GM08714 (cell line): ENCODE data around the gene SPEM2.

Source experiments
- H3K4me3 ChIP-seq: fragments of 200-500 bp; sonication (Bioruptor generic); 2 replicates; pipeline ENCODE4 v1.5.1; 2014; ENCODE audit warnings: mild to moderate bottlenecking, low read length, inconsistent platforms
- ZNF274 ChIP-seq: IDR thresholded peaks from 2 replicates; pipeline ENCODE4 v1.6.1; 2012; ENCODE audit warnings: mild to moderate bottlenecking, low read depth, low read length

Gene SPEM2

DNA sequence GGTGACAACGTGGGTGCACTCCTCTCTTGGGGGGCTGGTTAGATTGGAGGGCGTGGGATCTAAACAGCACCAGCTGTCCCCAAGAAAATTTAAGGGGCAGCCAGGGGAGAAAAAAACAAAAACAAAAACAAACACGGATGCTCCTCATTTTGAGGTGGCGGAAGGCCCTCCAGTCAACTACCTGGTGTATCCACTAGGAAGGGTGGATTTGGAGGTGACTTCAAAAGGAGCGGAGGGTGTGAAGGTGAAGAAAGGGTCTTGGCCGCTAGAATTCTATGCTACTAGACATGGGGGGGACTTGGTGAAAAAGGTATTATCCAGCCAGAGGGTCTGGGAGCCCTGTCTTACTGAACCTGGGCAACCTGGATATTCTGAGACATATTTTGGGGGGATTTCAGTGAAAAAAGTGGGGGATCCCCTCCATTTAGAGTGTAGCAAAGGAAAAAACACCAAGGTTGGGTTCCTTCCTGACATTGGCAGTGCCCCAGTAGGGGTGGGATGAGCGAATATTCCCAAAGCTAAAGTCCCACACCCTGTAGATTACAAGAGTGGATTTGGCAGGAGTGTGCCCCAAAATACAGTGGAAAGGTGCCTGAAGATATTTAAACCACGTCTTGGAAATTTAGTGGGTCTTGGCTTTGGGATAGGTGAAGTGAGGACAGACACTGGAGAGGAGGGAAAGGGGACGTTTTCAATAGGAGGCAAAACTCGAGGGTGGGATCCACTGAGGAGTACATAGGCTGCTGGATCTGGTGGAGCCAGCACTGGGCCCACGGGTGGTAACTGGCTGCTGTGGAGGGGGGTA is 13.4 kb downstream of the SPEM2 start:
- no peak overlapping the region; the same call in 1 of the 2 replicates for H3K4me3 ChIP-seq

DNA sequence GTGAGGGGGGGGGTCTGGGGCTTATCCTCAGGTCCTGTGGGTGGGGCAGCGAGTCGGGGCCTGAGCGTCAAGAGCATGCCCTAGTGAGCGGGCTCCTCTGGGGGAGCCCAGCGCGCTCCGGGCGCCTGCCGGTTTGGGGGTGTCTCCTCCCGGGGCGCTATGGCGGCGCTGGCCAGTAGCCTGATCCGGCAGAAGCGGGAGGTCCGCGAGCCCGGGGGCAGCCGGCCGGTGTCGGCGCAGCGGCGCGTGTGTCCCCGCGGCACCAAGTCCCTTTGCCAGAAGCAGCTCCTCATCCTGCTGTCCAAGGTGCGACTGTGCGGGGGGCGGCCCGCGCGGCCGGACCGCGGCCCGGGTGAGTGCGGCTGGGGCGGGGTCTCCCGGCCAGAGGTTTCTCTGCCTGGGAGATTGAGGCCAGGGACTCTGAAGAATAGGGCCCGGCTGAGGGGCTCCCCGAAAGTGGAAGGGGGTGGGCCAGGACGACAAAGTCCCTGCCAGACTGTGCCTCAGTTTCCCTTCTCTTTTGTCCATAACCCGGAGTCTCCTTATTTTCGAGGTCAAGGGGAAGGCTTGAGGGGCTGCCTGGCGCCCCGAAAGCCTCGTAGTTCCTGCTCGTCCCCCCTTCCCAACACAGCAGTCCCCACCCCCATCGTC is 14.2 kb downstream of the SPEM2 start, which contains the start of gene FGF11:
FGF11 (plus strand) TSS at position 51 of the 651 bp plus-strand sequence; CDS start at position 160, 109 bp downstream.
- peak within 1 kb of the TSS; percentile 55; the same call in 1 of the 2 replicates for H3K4me3 ChIP-seq
- TF ChIP-seq ZNF274: no peak

More for the DNA sequence above, 13.4 kb downstream of the SPEM2 start:
- TF ChIP-seq ZNF274: no peak

DNA sequence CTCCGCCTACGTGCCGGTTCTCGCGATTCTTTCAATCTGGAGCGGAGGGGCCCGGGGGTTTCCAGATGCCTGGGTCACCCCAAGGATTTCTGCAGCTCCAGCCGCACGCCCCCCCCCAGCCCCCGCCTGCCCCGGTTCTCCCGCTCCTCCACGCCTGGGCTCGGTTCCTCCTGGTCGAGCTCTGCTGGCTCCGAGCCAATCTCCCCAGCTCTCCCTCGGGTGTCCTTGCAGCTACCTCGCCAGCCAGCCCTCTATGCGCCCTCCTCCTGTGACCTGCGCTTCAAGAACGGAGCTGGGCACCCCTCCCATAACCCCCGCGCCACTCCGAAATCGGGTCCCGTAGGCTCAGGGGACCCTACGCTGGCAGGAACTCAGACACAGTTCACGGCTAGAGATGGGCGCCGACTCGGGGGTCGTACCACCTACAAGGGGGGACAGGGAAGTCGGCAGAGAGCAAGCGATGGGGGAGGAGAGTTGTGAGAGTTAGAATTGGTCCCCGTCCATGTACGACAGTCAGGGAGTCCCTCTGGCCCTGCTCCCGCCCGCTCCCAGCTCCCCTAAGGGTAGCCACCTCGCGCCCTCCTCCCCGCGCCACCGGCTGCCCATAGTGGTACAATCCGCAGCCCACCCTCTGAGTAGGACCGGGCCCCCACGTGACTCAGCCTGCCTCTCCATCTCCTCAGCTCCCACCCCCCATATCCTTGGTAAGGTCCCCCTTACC is 14.9 kb downstream of the SPEM2 start:
- TF ChIP-seq ZNF274: no peak
- peak overlapping the region; percentile 55; the same call in 1 of the 2 replicates for H3K4me3 ChIP-seq

DNA sequence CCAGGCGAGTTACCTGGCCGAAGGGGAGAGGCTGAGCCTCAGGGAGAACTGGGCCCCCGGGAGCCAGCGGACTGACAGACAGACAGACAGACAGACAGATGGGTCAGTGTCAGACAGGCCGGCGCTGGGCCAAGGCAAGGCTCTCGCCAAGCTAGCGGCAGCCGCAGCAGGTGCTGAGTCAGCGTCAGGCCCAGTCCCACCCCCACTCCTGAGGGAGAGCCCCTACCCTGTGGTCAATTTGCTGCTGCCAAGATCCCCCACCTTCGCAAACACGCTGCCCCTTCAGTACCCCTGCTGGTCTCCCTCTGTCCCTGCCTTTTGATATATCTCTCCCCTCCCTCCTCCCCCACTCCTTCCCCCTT is 15.4 kb downstream of the SPEM2 start:
- no peak for TF ChIP-seq ZNF274
- no peak overlapping the region; the same call in 1 of the 2 replicates for H3K4me3 ChIP-seq

DNA sequence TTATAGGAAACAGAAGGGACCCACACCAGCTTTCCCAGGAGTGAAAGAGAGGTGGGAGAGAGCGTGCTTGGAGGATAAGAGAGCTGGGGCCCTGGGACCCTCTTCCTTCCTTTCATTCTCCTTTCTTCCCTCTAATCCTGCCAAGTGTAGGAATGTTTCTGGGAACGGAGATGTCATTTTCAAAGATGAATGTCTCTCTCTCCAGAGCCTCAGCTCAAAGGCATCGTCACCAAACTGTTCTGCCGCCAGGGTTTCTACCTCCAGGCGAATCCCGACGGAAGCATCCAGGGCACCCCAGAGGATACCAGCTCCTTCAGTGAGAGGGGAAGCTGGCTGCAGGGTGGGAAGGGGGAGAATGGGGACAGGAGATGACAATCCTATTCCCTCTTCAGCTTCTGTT is 15.8 kb downstream of the SPEM2 start:
- H3K4me3 ChIP-seq: no peak overlapping the region
- no peak for TF ChIP-seq ZNF274

DNA sequence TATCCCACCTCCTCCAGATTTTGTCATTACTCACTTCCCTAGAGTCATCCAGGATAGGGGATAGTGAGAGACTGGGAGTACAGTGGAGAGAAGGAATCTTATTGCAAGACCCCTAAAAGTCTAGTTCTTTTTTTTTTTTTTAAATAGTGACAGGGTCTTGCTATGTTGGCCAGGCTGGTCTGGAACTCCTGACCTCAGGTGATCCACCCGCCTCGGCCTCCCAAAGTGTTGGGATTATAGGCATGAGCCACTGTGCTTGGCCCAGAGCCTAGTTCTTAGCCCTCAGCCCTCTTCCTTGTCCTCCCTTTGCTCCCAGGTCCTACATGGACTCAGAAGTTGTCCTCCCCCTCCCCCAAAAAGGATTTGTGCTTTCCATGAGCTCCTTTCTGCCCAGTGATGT is 16.7 kb downstream of the SPEM2 start:
- no peak overlapping the region for H3K4me3 ChIP-seq
- TF ChIP-seq ZNF274: no peak

DNA sequence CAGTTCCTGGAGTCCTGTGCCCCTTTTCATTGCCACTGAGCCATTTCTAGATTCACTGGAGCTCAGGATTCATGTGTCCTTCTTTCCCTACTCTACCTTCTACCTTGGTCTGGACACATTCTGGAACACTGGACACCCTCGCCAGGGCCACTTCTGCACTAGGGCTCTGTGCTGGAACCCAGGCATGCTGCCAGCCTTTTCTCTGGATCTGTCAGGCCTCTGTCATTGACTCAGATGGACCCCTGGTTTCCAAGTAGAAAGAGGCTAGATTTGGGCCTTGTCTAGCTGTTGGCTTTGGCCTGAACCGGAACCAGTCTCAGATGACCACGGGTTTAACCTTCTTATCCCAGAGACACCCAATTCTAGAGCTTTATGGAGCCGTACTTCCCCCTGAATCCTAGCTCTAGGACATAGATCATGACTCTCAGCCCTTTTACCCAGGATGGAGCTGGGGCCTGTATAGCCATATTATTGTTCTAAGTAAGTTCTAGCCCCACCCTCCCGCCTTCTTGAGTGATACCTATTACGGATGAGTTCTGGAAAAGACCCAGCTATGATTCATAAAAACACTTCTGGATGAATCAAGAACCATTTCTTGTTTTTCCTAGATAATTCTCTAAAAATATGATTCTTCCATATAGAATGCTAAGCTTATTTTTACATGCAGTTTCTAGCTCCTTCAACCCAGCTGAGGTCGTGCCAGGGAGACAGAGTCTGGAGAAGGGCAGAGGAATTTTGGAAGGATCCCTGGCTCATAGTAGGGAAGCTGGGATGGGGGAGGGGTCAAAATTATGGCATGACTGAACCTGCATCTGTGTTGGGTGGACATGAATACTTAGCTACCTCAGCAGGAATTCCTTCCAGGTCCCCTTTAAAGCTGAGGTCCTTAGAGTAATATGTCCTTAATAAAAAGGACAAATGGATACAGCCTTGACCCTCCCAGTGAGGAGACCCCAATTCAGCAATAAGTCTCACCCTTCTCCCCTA is 18.4 kb downstream of the SPEM2 start:
- H3K4me3 ChIP-seq: no peak overlapping the region
- TF ChIP-seq ZNF274: no peak

DNA sequence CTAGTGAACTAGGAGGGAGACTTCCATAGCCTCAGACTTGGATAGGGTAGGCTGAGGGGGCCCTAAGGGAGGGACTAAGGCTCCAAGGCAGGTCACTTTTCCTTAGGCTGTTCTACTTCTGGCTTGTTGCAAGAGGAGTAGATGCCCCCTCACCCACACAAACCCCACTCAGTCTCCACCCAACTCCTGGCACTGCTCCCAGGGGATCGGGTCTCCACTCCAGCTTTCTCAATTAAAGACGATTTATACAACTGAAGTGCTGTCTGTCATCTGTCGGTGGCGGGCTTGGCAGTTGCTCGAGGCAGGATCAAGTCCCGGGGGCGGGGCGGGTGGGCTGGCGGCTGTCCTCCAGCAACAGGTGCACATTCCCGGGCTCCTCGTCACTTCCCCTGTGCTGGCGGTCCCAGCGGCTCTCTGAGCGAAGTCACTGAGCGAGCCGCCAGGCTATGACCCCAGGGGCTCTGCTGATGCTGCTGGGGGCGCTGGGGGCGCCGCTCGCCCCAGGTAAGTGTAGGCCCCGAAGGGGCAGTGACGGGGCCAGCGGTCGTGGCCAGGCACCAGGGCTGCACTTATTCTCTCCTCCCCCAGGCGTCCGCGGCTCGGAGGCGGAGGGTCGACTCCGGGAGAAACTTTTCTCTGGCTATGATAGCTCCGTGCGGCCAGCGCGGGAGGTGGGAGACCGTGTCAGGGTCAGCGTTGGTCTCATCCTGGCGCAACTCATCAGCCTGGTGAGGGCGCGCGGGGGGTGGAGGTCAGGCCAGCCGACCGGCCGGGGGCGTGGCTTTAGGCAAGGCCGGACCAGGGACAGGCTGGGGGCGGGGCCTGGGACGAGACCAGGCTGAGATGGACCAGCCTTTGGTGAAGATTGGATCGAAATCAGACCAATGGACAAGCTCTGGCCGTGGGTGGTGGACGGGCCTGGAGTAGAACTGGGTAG is 19.5 kb downstream of the SPEM2 start, which contains the start of gene CHRNB1:
CHRNB1 (plus strand) TSS at position 380 of the 937 bp plus-strand sequence; CDS start at position 447, 67 bp downstream.
- H3K4me3 ChIP-seq: peak within 1 kb of the TSS; percentile 24; the same call in 1 of the 2 replicates
- TF ChIP-seq ZNF274: no peak

DNA sequence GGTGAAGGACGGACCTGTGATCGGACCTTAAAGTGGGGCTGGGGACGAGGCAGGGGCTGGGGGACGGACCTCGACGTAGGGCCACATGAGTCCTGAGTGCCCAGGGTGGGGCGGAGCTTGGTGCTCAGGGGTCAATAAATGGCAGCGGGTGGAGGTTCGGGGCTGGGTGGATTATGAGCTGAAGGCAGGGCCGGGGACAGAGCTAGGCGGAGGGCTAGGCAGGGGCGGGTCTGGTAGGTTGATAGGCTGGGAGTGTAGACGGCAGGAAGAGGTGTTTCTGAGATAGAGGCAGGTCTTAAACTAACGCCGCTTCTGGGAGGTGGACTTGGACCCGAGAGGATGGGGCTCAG is 20.2 kb downstream of the SPEM2 start:
- no peak for TF ChIP-seq ZNF274
- H3K4me3 ChIP-seq: no peak overlapping the region; the same call in 1 of the 2 replicates

DNA sequence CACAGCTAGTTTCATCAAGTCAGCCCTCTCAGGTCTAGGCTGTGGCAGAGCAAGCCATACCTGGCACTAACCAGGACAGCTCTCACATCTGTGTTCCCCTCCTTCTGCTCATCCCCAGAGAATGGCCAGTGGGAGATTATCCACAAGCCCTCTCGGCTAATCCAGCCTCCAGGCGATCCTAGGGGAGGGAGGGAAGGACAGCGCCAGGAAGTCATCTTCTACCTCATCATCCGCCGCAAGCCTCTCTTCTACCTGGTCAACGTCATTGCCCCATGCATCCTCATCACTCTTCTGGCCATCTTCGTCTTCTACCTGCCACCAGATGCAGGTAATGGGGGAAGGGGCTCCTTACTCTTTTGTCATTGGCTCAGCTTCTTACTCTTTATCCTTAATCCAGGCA is 23.0 kb downstream of the SPEM2 start:
- no peak overlapping the region for H3K4me3 ChIP-seq
- TF ChIP-seq ZNF274: no peak

DNA sequence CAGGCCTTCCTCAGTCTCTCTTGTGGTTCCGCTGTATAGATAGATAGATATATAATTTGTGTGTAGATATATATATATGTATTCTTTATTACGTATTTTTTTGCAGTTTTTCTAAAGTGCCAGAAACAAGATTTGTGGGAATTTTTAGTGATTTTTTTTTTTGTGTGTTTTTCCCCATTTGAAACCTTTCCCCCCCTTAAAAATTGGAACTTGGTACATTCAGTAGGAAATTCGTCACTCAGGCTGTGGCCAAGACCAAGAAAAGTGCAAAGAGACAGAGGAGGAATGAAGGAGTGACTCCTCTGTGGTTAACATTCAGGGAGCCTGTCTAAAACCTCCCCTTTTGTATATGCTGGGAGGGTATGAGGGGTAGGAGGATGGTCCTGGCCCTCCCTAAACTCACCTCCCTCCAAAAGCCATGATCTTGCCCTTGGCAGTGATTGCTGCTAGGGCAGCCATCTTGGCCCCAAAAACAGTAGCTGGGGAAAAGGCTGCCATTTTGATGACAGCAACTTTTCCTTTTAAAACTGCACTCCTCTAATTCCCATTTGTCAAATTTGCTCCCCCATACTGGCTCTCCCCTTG is 34.6 kb downstream of the SPEM2 start:
- no peak overlapping the region for H3K4me3 ChIP-seq
- TF ChIP-seq ZNF274: no peak

DNA sequence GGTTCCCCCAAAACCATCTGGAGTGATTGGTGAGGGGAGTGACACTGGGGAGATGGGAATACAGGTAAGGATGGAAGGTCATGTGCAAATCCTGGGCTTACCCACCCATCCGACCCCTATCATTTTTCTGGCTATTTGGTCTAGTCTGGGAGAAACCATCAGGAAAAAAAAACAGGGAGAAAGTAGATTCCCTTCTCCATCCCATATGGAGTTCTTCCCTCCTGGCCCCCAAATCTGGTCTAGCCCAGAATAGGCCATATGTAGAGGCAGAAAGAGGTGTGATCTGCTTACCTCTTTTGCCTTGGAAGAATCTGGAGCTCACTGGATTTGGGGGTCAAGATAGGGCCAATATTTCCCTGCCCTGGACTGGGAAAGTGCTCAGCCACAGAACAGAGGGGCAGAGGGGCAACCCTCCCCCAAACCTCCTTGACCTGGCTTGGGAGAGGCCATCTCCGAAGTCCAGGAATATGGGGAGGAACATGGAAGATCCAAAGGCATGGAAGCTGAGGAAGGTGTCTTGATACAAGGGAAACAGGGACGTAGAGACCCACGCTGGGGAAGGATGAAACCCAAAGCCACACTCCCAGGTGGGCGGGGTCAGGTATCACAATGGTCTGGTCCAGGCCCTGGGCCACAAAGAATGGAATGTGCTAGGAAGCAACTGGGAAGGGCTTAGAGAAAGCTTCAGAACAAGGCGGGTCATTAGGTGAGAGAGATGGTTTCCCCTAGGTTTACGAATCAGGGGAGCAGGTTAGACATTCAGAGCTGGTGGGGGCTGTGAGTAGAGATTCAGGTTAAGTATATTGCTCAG is 35.6 kb downstream of the SPEM2 start:
- no peak for TF ChIP-seq ZNF274

More for the DNA sequence above, 35.6 kb downstream of the SPEM2 start:
- H3K4me3 ChIP-seq: no peak overlapping the region
